Activated CD8-positive, alpha-beta memory T cell treated with anti-CD3 and anti-CD28 coated beads, Interleukin-2, amount 50 U/mL, for 24 hours (primary cell): ENCODE results near the gene LY6G6C.

ENCODE experiments used
- DNase-seq: peaks from one replicate; pipeline ENCODE4 v3.0.0-alpha.2; 2020; ENCODE audit errors: extremely low read depth

LY6G6C gene

DNA sequence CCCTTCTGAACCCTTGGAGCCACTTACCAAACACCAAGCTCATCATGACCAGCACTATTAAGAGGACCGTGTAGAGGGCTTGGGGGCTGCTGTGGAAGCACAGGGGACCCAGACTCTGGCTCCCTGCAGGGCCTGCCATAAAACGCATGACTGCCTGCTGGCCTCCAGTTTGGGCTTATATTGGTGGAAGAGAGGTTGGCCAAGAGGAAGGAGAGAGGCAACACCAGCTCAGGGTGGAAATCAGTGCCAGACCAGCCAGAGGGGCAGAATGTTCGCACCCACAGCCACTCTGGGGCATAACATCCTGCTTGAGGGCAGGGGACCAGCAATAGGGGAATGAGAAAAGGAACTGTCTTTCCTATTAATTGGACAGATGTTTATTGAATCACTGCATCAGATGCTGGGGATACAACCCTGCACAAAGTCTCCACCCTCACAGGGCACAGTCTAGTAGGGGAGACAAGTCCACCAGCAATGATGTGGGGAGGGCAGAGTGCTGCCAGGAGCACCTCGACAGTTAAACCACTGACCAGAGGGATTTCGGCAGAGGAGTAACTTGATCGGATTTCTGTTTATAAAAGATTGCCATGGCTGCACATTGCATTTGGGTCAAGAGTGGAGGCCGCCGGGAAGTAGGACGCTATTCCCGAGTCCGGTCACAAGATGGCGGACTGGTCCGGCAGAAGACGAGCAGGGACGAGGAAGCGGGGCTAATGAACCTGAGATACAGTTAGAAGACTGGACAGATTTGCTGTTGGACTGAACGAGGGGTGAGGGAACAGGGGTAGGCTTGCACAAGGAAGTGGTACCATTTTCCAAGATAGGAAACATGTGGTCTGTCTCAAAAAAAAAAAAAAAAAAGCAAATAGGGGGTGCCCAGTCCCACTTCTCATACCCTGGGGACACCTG, 41.1 kb downstream of the LY6G6C start, which contains the start of gene LY6G5C:
TSS of gene LY6G5C (minus strand) at position 842 of the 909 bp plus-strand sequence. CDS start at position 148, 694 bp downstream.
- peak; percentile 41 for DNase-seq

DNA sequence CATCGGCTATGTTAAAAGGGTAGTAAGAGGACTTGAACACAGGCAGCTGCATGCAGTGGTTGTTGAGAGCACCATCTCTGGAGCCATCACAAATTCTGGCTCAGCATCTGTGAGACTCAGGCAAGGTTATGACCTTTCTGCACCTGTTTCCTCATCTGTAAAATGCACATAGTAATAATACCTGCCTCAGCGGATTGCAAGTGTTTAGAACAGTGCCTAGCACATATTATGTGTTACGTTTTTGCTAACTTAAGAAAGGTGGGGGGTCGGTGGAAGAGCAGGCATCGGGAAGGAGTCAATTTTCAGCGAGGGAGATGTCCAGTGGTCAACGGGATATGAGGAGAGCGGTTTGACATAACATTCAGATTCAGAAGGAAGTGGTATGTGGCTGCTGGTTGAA, 43.6 kb downstream of the LY6G6C start:
- no peak for DNase-seq

DNA sequence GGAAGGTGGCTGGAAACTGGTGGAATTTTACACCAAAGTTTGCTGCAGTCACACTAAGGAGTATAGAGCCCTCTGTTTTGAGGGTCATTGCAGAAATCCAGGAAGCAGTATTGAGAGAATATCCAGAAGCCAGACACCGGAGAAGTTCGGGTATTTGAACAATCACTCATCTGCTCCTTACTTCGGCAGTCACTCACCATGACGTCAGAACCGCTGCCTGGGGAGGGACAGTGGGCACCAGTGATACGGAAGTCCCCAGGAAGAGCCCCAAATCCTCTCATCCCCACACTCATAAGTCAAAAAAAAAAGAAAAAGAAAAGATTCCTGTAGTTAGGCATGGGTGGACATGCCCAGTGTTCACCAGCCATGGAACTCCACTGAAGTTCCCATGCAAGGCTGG, 44.6 kb downstream of the LY6G6C start:
- DNase-seq, result no peak

DNA sequence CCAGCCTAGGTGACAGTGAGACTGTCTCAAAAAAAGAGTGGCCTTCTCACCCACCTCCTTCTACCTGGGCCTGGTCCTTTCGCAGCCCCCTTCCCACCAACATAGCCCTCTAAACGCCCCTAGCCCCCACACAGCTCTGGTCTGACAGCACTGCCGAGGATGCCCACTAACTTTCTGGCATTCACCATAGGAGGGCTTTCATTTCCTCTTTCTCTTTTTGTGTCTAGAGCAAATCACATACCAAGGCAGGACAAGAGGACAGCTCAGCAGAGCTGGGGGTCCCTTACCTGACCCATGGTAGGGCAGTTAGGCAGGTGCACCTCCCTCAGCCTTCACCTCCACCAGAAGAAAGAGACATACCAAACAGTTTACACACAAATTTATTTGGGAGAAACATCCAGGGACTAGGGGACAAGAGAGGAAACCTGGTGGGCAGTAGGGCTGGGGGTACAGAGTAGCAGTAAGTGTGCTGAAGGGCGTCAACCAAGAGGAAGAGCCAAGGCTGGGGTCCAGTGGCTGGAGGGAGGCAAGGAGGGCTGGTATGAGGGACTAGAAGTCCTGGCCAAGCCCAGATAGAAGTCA, 45.1 kb downstream of the LY6G6C start:
- DNase-seq, result no peak

DNA sequence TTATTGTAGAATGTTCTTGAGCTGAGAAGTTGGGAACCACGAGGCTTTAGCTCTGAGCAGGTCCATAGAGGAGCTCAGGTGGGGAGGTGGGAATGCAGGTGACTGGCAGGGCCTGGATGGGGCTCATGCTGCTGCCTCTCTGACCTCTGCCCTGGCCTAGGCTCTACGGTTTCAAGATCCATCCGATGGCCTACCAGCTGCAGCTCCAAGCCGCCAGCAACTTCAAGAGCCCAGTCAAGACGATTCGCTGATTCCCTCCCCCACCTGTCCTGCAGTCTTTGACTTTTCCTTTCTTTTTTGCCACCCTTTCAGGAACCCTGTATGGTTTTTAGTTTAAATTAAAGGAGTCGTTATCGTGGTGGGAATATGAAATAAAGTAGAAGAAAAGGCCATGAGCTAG, 51.9 kb downstream of the LY6G6C start, which contains the start of gene LY6G5B:
TSS of gene LY6G5B (plus strand) at position 301 of the 400 bp plus-strand sequence. CDS start 975 bp downstream, outside the sequence.
- no peak for DNase-seq
